GM12864 (cell line): Measurements from ENCODE around the gene SLC31A1.

Experiments
- DNase-seq: peaks from one replicate; pipeline ENCODE4 v3.0.0-alpha.2; 2011; ENCODE audit warnings: low read depth
- H3K4me3 ChIP-seq: 2 replicates; pipeline ENCODE4 v1.5.1; 2011; ENCODE audit warnings: mild to moderate bottlenecking, low read depth, low read length, control low read depth
- CTCF ChIP-seq: IDR thresholded peaks from 2 replicates; pipeline ENCODE4 v1.5.1; 2011; ENCODE audit warnings: low read depth, mild to moderate bottlenecking, moderate library complexity, low read length, control low read depth, inconsistent platforms; ENCODE audit errors: missing control alignments

SLC31A1 gene

GRCh38 chr9:113237026-113237425 is 15.7 kb downstream of the SLC31A1 start:
- TF ChIP-seq CTCF, result no peak
- H3K4me3 ChIP-seq, result no peak overlapping the region
- DNase-seq, result no peak

- no peak for TF ChIP-seq CTCF
- H3K4me3 ChIP-seq, result no peak overlapping the region
- no peak for DNase-seq
Measured at GRCh38 chr9:113238202-113238858, 17.0 kb downstream of the SLC31A1 start.

- no peak overlapping the region for H3K4me3 ChIP-seq
- DNase-seq, result no peak
- TF ChIP-seq CTCF, result no peak
Measured at GRCh38 chr9:113238859-113239232, 17.5 kb downstream of the SLC31A1 start.

GRCh38 chr9:113241161-113241560 is 19.8 kb downstream of the SLC31A1 start:
- no peak for TF ChIP-seq CTCF
- no peak overlapping the region for H3K4me3 ChIP-seq
- DNase-seq, result no peak

GRCh38 chr9:113244556-113244955 is 23.2 kb downstream of the SLC31A1 start:
- H3K4me3 ChIP-seq, result no peak overlapping the region
- TF ChIP-seq CTCF, result no peak
- DNase-seq, result no peak

- no peak overlapping the region for H3K4me3 ChIP-seq
- no peak for DNase-seq
- no peak for TF ChIP-seq CTCF
Measured at GRCh38 chr9:113245894-113246293, 24.6 kb downstream of the SLC31A1 start.

- TF ChIP-seq CTCF, result no peak
- no peak for DNase-seq
- H3K4me3 ChIP-seq, result no peak overlapping the region
Measured at GRCh38 chr9:113246928-113247327, 25.6 kb downstream of the SLC31A1 start.
